ENCODE results near the gene HERC3.
A peak's percentile ranks its signal among the peaks of the same experiment; 100 is the strongest.

The HERC3 gene

DNA sequence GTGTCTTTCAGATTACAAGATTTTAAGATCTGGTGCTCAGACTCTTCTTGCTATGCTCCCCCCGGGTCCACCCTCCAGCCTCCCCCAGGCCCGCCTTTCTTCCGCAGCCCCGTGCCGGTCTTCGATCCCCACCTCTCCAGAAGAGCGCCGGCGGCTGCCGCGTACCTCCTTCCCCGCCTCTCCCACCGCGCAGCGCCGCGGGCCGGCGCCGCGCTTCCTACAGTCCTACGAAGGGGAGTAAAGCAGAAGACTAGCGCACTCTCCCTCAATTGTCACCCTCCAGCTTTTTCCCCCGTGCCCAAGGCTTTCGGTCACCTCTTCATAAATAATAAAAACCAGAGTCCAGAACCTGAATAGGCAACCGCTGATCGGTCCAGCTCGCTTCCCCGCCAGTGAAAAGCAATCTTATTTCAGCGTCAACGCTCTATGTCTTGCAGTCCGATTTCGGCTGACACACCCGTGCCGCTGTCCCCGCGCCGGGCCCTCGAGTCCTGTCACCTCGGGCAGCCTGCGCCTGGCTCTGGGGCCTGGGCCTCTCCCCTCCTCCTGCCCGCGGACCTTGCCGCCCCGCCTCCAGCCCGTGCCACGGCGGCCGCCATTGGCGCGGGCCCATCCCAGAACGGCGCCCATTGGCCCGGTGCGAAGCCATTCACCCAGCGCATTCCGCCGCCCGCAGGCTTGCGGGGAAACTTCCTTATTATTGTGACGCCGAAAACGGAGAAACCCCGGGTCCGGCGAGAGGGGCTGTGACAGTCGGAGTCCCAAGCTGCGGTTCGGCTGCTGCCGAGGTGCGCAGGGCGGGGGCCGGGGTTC lies at the start of gene HERC3:
HERC3 (plus strand) TSS at position 694 of the 813 bp plus-strand sequence. CDS start 13,344 bp downstream, outside the sequence.
- peak; percentile 86 to 87 for DNase-seq (ENCODE audit: low spot score in 2 of 2)
- H3K36me3 Mint-ChIP-seq, result peaks cover 6% of the 10 kb centered on the region
- H3K9me3 Mint-ChIP-seq, result no peaks in the 10 kb centered on the region
- peaks cover 20% of the 10 kb centered on the region for H3K4me1 Mint-ChIP-seq
- peak; percentile 85 for ATAC-seq (ENCODE audit: low read depth)
- H3K27ac Mint-ChIP-seq, result peak within 1 kb of the TSS; percentile 92
- peak within 1 kb of the TSS; percentile 90 for H3K4me3 Mint-ChIP-seq
- no peaks in the 10 kb centered on the region for H3K27me3 Mint-ChIP-seq

DNA sequence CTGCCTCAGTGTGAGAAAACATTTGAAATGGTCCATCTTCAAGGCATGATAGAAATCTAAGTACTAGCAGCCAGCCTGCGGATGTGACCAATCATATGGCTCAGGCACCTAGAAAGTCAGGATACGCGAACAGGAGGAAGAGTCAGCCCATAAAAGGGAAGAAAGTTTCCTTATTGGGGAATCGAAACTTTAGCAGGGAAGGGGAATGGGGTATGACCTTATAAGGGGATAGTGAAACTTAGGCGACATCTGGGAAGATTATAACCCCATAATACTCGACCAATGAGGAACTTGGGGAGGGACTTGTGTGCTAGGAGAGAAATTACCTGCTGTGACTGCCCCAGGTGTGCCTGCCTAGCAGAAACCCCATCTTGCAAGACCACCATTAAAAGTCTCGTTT lies 42.5 kb upstream of the HERC3 start:
- DNase-seq (ENCODE audit: low spot score in 2 of 2) (no peak), ATAC-seq (ENCODE audit: low read depth) (no peak)
- Mint-ChIP-seq H3K27me3 (peaks cover 2% of the 10 kb centered on the region), H3K36me3 (no peaks in the 10 kb centered on the region), H3K27ac (no peak overlapping the region), H3K4me1 (peaks cover 2% of the 10 kb centered on the region), H3K4me3 (no peak overlapping the region), H3K9me3 (no peaks in the 10 kb centered on the region)

DNA sequence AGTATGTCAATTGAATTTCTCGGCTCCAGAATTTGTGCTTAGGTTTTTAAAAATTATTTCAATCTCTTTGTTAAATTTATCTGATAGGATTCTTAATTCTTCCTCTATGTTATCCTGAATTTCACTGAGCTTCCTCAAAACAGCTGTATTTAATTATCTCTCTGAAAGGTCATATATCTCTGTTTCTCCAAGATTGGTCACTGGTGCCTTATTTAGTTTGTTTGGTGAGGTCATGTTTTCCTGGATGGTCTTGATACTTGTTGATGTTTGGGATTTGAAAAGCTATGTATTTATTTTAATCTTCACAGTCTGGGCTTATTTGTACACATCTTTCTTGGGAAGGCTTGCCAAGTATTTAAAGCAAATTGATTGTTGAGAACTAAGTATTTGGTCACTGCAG lies 24.7 kb upstream of the HERC3 start:
- H3K4me3 Mint-ChIP-seq, result no peak overlapping the region
- H3K27me3 Mint-ChIP-seq, result peaks cover 2% of the 10 kb centered on the region
- no peaks in the 10 kb centered on the region for H3K9me3 Mint-ChIP-seq
- H3K27ac Mint-ChIP-seq, result no peak overlapping the region
- H3K36me3 Mint-ChIP-seq, result no peaks in the 10 kb centered on the region
- DNase-seq (ENCODE audit: low spot score in 2 of 2) (no peak), ATAC-seq (ENCODE audit: low read depth) (no peak)
- H3K4me1 Mint-ChIP-seq, result no peaks in the 10 kb centered on the region

DNA sequence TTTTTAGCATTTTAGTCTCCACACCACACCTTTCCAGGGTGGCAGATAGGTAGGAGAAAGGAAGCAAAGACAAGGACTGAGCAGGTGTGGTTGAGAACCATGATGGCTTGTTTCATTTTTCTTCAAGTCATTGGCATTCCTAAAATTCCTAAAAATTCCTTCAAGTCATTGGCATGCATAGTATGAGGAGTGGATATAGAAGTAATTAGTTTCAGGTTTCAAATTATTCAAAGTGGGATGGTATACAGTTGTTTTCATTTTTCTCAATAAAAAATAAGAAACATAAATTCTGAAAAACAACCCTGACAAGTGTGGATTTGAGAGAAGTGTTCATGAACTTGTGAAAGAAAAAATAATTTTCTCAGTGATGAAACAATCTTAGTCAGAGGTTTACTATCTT lies 22.3 kb upstream of the HERC3 start:
- Mint-ChIP-seq H3K4me1 (no peaks in the 10 kb centered on the region), H3K36me3 (no peaks in the 10 kb centered on the region), H3K9me3 (no peaks in the 10 kb centered on the region), H3K27me3 (peaks cover 2% of the 10 kb centered on the region), H3K4me3 (no peak overlapping the region), H3K27ac (no peak overlapping the region)
- ATAC-seq (ENCODE audit: low read depth) (no peak), DNase-seq (ENCODE audit: low spot score in 2 of 2) (no peak)

DNA sequence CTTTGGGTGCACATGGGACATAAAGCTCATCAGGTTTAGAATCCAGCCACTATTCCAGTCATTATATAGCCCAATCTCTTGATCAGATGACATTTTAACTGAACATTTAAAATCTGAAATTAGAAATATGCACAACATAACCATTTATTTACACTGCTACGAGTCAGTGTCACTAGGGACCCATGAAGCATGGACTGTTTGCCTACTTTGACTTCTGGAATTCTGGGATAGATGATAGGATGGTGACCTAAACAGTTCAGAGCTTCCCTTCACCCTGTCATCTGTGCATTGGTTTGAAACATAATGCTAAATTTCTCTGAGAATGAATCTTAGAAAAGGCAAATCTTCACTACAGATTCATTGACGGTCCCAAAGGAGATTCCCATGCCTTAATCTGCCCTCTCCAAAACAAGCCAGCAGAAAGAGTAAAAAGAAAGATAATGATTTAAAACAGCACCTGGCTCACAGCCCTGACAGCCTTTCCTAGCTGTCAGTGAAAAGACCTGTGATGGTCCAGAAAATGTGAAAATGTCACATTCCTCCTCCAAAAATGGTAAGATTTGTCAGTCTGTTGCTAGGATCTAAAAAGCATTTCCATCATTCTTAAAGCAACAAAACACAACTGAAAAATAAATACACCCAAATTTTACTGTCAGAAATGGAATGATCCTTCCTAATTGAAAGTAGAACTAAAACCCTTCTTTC lies 18.9 kb upstream of the HERC3 start:
- ATAC-seq (ENCODE audit: low read depth), result no peak
- no peaks in the 10 kb centered on the region for H3K36me3 Mint-ChIP-seq
- H3K4me1 Mint-ChIP-seq, result no peaks in the 10 kb centered on the region
- H3K27ac Mint-ChIP-seq, result no peak overlapping the region
- no peaks in the 10 kb centered on the region for H3K27me3 Mint-ChIP-seq
- no peaks in the 10 kb centered on the region for H3K9me3 Mint-ChIP-seq
- DNase-seq (ENCODE audit: low spot score in 2 of 2), result no peak
- no peak overlapping the region for H3K4me3 Mint-ChIP-seq

DNA sequence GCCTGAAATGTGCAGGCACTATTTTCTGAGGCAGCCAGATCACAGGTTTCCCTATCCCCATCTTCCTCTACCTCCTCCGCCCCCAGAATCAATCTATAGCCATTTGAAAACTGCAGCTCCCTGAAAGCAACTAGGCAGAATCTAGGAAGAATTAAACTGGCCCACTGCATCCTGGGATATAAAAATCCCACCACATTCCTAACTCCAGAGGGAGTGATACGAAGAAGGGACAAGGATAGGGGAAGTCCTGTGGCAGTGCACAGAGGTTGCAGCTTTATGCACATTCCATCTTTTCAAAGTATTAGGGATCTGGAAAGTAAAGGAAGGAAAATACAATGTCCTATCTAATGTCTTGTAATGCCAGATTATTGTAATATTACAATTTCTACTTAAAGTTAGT lies 18.3 kb upstream of the HERC3 start:
- H3K27me3 Mint-ChIP-seq, result peaks cover 4% of the 10 kb centered on the region
- H3K36me3 Mint-ChIP-seq, result peaks cover 3% of the 10 kb centered on the region
- no peak for ATAC-seq (ENCODE audit: low read depth)
- peaks cover 2% of the 10 kb centered on the region for H3K9me3 Mint-ChIP-seq
- H3K4me3 Mint-ChIP-seq, result no peak overlapping the region
- no peak for DNase-seq (ENCODE audit: low spot score in 2 of 2)
- H3K4me1 Mint-ChIP-seq, result no peaks in the 10 kb centered on the region
- H3K27ac Mint-ChIP-seq, result no peak overlapping the region

DNA sequence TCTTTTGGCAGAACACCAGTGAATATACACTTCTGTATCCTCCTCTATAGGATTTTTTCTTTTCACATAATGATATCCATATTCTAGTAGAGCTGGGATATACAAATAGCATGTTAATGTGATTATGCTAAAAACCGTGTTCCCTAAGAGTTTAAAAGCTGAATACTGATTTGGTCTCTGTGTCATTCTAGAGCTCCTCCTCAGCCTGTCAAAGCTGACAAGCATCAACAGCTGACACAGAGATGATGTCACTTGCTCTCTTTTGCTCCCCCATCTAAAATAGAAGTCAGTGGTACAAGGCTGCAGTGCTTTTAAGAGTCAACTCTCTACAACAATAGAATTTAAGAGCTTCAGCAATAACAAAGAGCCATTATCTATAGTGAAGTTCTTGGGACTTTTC lies 17.1 kb upstream of the HERC3 start:
- Mint-ChIP-seq H3K27ac (no peak overlapping the region), H3K4me3 (no peak overlapping the region), H3K36me3 (peaks cover 3% of the 10 kb centered on the region), H3K9me3 (peaks cover 2% of the 10 kb centered on the region), H3K27me3 (peaks cover 4% of the 10 kb centered on the region), H3K4me1 (no peaks in the 10 kb centered on the region)
- DNase-seq (ENCODE audit: low spot score in 2 of 2) (no peak), ATAC-seq (ENCODE audit: low read depth) (no peak)

- H3K36me3 Mint-ChIP-seq, result peaks cover 3% of the 10 kb centered on the region
- H3K27me3 Mint-ChIP-seq, result peaks cover 4% of the 10 kb centered on the region
- ATAC-seq (ENCODE audit: low read depth), result no peak
- H3K27ac Mint-ChIP-seq, result no peak overlapping the region
- no peak overlapping the region for H3K4me3 Mint-ChIP-seq
- H3K9me3 Mint-ChIP-seq, result peaks cover 5% of the 10 kb centered on the region
- no peak for DNase-seq (ENCODE audit: low spot score in 2 of 2)
- H3K4me1 Mint-ChIP-seq, result no peaks in the 10 kb centered on the region
These were observed 9.8 kb upstream of the HERC3 start for GRCh38 chr4:88582493-88582892.

- Mint-ChIP-seq H3K9me3 (peaks cover 3% of the 10 kb centered on the region), H3K4me1 (no peaks in the 10 kb centered on the region), H3K4me3 (no peak overlapping the region), H3K27ac (no peak overlapping the region), H3K36me3 (peaks cover under 1% of the 10 kb centered on the region), H3K27me3 (peaks cover under 1% of the 10 kb centered on the region)
- ATAC-seq (ENCODE audit: low read depth) (no peak), DNase-seq (ENCODE audit: low spot score in 2 of 2) (no peak)
These were observed 8.4 kb upstream of the HERC3 start for GRCh38 chr4:88583631-88584470.

DNA sequence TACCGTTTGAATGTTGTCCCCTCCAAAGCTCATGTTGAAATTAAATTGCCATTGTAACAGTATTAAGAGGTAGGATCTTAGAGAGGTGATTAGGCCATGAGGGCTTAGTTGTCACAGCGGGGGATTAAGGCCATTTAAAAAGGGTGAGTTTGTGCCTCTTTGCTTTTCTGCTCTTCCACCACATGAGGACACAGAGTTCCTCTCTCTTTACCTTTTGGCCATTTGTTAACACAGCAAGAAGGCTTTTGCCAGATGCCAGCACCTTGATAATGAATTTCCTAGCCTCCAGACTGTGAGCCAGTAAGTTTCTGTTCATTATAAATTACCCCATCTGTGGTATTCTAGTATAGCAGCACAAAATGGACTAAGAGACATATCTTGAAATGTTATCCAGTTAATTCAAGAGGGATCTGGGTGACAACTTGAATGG lies 7.8 kb upstream of the HERC3 start:
- no peak overlapping the region for H3K4me3 Mint-ChIP-seq
- no peaks in the 10 kb centered on the region for H3K36me3 Mint-ChIP-seq
- no peak overlapping the region for H3K27ac Mint-ChIP-seq
- DNase-seq (ENCODE audit: low spot score in 2 of 2), result no peak
- ATAC-seq (ENCODE audit: low read depth), result no peak
- no peaks in the 10 kb centered on the region for H3K4me1 Mint-ChIP-seq
- H3K27me3 Mint-ChIP-seq, result no peaks in the 10 kb centered on the region
- H3K9me3 Mint-ChIP-seq, result peaks cover 3% of the 10 kb centered on the region

DNA sequence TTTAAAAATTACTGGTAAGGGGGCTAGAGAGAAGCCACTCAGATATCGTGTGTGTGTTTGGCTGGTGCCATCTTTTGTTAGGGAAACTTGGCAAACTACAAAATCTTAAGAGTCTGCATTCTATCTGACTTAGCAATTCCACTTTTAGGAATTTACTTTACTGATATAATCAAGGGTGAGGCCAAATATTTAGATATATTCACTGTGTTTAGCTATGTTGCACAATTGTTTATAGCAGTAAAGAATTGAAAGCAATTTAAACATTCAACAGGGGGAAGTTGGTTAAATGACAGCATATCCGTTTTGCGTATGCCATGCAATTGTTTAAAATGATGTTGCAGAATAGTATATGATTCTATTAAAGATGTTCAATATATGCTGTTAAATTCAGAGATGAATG lies 6.4 kb upstream of the HERC3 start:
- peaks cover 3% of the 10 kb centered on the region for H3K9me3 Mint-ChIP-seq
- ATAC-seq (ENCODE audit: low read depth) (no peak), DNase-seq (ENCODE audit: low spot score in 2 of 2) (no peak)
- H3K4me1 Mint-ChIP-seq, result no peaks in the 10 kb centered on the region
- H3K4me3 Mint-ChIP-seq, result no peak overlapping the region
- no peaks in the 10 kb centered on the region for H3K27me3 Mint-ChIP-seq
- H3K36me3 Mint-ChIP-seq, result no peaks in the 10 kb centered on the region
- H3K27ac Mint-ChIP-seq, result no peak overlapping the region

- H3K4me3 Mint-ChIP-seq, result no peak overlapping the region
- ATAC-seq (ENCODE audit: low read depth), result no peak
- peaks cover 7% of the 10 kb centered on the region for H3K4me1 Mint-ChIP-seq
- DNase-seq (ENCODE audit: low spot score in 2 of 2), result no peak
- peaks cover 3% of the 10 kb centered on the region for H3K9me3 Mint-ChIP-seq
- H3K36me3 Mint-ChIP-seq, result no peaks in the 10 kb centered on the region
- H3K27me3 Mint-ChIP-seq, result no peaks in the 10 kb centered on the region
- H3K27ac Mint-ChIP-seq, result no peak overlapping the region
These were observed 5.0 kb upstream of the HERC3 start for GRCh38 chr4:88587306-88587705.

GRCh38 chr4:88592600-88593448 lies 544 bp downstream of the HERC3 start:
- peak; percentile 72 to 73 for DNase-seq (ENCODE audit: low spot score in 2 of 2)
- peaks cover 24% of the 10 kb centered on the region for H3K4me1 Mint-ChIP-seq
- H3K9me3 Mint-ChIP-seq, result no peaks in the 10 kb centered on the region
- peak overlapping the region; percentile 90 for H3K4me3 Mint-ChIP-seq
- peak; percentile 76 for ATAC-seq (ENCODE audit: low read depth)
- H3K27me3 Mint-ChIP-seq, result no peaks in the 10 kb centered on the region
- peaks cover 9% of the 10 kb centered on the region for H3K36me3 Mint-ChIP-seq
- peak overlapping the region; percentile 92 for H3K27ac Mint-ChIP-seq
